Renal cortical epithelial cell (primary cell): Measurements from ENCODE around the gene GCN1. TPM values are rescaled to one million over a fixed set of nuclear protein-coding genes. Genes with fewer than 3 reads are reported as not detected.

Experiments
- DNase-seq: peaks from one replicate; pipeline ENCODE4 v3.0.0-alpha.2; 2011; ENCODE audit warnings: low read depth
- total RNA-seq: library from RNA; depleted of rRNA; stranded (reverse); fragments of >200 nt; gene quantifications from 2 replicates; pipeline ENCODE4 v1.2.3, GENCODE V29; 2014

The GCN1 gene
- total RNA-seq, 1 donor from 2014 or later, result 216 TPM

GRCh38 chr12:120093592-120094355 lies 100.7 kb downstream of the GCN1 start:
- no peak for DNase-seq

GRCh38 chr12:120093336-120093591 lies 101.3 kb downstream of the GCN1 start:
- no peak for DNase-seq

GRCh38 chr12:120092551-120093335 lies 101.8 kb downstream of the GCN1 start:
- DNase-seq, result no peak

- no peak for DNase-seq
Observed at GRCh38 chr12:120091371-120092090, 103.0 kb downstream of the GCN1 start.

- no peak for DNase-seq
Observed at GRCh38 chr12:120090626-120091295, 103.8 kb downstream of the GCN1 start.

- DNase-seq, result no peak
Observed at GRCh38 chr12:120090206-120090605, 104.3 kb downstream of the GCN1 start.

GRCh38 chr12:120089796-120090195 lies 104.7 kb downstream of the GCN1 start:
- no peak for DNase-seq

GRCh38 chr12:120089105-120089504 lies 105.4 kb downstream of the GCN1 start:
- no peak for DNase-seq

GRCh38 chr12:120086801-120087621 lies 107.5 kb downstream of the GCN1 start:
- DNase-seq, result peak; percentile 96

- no peak for DNase-seq
Observed at GRCh38 chr12:120085920-120086645, 108.4 kb downstream of the GCN1 start.

GRCh38 chr12:120081641-120082040 lies 112.9 kb downstream of the GCN1 start:
- DNase-seq, result no peak

GRCh38 chr12:120079411-120080400 lies 114.8 kb downstream of the GCN1 start:
- no peak for DNase-seq

GRCh38 chr12:120078868-120079267 lies 115.6 kb downstream of the GCN1 start:
- no peak for DNase-seq

GRCh38 chr12:120077260-120077659 lies 117.3 kb downstream of the GCN1 start:
- DNase-seq, result no peak

Other genes with a start within 250 kb of the GCN1 start
- gene BICDL1, start 205.5 kb downstream of the GCN1 start, total RNA-seq, result 9.2 and 15.5 TPM in 2 replicates
- 19.9 and 28.3 TPM in 2 replicates for gene RAB35, start 78.0 kb downstream of the GCN1 start, total RNA-seq
- 1,806 and 3,735 TPM in 2 replicates for gene RPLP0, start 6.4 kb upstream of the GCN1 start, total RNA-seq
- gene PXN, start 71.0 kb upstream of the GCN1 start, total RNA-seq, result 38.4 and 63.1 TPM in 2 replicates
- under 0.01 TPM in 2 replicates for gene RNU4-2, start 97.2 kb upstream of the GCN1 start, total RNA-seq
- under 0.01 TPM in 2 replicates for gene RNU4-1, start 98.5 kb upstream of the GCN1 start, total RNA-seq
- gene SIRT4, start 107.6 kb upstream of the GCN1 start, total RNA-seq, result 1.0 and 2.4 TPM in 2 replicates
- gene PLA2G1B, start 133.1 kb upstream of the GCN1 start, total RNA-seq, result not detected in 2 replicates
- gene MSI1, start 174.4 kb upstream of the GCN1 start, total RNA-seq, result 0.15 TPM in 1 of 2 replicates, not detected in the other
- 413 and 865 TPM in 2 replicates for gene COX6A1, start 243.4 kb upstream of the GCN1 start, total RNA-seq